GM21526 (cell line): ENCODE measurements around the gene TP73.
A peak's percentile ranks its signal among the peaks of the same experiment; 100 is the strongest.
"Not testable (repeated sequence)": the region's sequence is repeated elsewhere in the genome, so short reads cannot be mapped to it uniquely, and the experiment has no call there.

Source experiments
- ATAC-seq: cut with Tn5 transposase; IDR thresholded peaks from one replicate; pipeline ENCODE4 v1.9.1; 2021; ENCODE audit warnings: moderate library complexity; ENCODE audit not compliant: unreplicated experiment, low FRiP score

Gene TP73

DNA sequence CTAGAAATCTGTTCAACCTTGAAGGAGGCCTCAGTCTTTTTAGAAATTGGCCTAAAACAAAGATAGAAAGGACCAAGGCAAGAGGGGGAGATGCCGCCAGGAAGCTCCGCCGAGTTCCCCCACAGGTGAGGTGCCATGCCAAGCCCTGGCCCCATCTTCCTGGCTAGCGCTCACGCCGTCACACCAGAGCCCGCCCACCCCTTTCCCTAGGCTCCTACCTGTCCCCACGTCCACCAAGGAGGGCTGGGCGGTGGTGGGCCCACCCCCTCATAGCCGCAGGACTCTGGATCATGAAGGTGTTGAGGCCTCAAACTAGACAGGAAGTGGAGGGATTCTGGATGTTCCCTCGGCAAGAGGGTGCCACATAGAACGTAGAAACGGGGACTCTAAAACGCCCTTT, 84.4 kb downstream of the TP73 start:
- no peak for ATAC-seq

DNA sequence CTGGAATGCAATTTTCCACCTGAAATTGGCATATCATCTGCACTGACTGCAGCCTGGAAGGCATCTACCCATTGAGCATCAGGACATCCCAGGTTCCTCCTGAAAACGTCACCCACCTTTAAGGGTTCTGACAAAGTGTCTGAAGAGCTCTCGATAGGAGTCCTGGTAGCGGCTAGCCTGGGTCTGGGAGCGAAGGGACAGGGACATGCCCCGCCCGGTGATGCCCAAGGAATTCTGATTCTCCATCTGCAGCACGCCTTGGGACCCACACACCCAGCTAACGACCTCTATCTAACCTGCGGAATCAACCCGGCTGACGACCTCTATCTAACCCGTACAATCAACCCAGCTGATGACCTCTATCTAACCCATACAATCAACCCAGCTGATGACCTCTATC, 86.6 kb downstream of the TP73 start:
- ATAC-seq, result no peak

DNA sequence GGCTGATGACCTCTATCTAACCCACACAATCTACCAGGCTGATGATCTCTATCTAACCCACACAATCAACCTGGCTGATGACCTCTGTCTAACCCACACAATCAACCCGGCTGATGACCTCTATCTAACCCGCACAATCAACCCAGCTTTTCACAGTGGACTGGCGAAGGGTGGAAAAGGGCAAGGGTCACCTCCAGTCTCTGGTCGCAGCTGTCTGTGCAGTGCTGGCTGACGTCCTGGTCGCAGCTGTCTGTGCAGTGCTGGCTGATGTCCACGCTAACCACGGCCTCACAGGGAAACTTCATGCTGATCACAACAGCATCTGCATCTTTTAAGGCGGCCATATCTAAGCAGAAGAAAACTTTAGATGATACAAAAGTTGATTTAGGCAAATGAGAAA, 87.7 kb downstream of the TP73 start:
- no peak for ATAC-seq

DNA sequence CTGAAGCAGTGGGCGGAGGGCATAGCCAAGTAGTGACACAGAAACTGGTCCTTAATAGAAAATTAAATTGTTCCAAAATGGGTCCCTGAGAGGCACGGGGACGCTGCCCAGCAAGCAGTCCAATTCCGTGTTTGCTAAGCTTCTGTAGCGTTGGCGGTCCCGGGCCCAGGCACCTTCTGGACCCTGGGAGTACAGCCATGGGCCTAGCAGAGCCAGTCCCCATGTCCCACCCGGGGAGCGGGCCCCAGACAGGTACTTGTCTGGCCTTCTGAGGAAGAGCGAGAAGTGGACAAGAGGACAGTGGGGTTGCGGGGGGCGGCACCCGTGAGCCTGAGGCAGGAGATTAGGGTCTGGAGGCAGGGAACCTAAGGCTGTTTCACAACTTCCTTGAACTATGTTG, 88.4 kb downstream of the TP73 start:
- no peak for ATAC-seq

DNA sequence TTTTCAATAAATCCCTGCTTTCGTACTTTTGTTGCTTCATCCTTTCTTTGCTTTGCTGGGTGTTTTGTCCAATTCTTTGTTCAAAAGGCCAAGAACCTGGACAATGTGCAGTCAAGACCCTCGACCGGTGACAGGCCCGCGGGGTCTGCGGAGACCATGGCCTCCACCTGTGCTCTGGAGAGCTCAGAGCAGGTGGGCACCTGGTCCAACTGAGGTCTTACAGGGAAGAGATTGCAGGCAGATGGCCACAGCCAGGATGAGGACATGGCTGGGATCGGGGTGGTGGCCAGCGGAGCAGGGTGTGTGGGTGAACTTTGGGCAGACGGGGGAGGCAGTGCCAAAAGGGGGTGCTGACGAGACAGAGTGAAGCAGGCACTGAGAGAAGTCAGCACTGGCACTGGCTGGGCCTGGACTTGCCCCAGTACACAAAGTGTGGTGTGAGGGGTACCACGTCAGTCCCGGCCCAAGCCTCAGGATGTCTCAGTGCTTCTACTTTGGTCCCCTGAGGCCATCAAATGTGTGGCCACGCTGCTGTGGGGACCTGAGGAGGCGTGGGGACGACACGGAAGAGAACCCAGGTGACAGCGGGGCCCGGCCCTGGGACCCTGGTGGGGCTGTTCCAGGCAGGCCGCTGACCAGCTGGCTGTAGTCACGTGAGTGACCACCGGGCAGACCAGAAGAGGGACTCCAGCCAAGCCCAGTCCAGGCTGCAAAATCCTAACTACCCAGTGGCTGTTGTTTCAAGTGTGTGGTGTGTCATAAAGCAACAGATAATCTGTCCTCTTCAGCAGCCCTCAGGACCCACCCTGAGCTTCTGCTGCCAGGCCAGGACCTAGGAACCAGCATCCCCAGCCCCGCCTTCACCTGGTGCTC, 89.5 kb downstream of the TP73 start:
- ATAC-seq, result no peak

DNA sequence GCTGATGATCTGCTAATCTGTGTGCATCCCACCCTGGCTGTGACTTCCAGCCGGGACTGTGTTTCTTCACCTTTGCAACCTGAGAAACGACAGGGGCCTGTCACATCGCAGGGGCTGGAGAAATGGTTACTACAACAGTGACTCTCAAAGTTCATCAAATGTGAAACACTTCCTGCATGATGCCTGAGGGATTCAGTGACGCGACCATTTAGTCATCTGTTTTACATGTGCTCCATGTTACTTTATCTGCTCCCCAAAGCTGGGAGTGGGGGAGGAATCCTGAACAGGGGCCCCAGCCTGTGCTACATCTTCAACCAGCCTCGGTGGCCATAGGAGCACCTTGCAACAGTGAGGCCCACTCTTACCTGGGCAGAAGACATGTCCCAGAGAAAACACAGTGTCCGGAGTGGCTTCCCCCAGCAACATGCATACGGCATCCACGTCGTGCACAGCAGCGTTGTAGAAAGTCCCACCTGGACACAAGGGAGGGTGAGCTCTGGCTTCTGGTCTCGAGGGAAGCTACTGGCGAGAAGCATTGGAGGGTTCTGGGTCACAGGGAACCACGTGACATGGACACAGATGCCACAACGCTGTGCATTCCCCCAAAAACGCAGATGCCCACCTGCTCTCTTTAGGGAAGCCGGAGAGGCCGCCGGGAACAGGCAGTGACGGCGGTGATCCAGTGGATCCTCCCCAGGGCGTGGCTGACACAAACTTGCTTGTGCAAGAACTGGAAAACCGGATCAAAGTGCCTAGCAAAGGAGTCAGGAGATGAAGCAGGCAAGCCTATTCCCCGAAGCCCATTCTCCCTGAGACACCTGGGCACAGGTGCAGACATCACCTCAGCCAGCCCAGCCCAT, 90.4 kb downstream of the TP73 start:
- ATAC-seq, result no peak

DNA sequence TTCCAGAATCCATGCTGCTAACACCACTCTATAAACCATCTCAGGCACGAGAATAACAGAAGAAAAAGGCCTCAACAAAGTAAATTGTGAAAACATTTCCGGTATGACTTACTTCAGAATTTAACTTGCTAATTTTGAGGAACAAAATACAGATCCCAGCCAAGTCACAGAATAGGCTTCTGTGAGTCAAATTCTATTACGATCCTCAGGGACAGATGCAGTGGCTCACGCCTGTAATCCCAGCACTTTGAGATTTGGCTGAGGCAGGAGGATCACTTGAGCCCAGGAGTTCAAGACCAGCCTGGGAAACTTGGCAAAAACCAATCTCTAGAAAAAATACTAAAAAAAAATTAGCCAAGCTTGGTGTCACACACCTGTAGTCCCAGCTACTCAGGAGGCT, 91.1 kb downstream of the TP73 start:
- ATAC-seq, result no peak

DNA sequence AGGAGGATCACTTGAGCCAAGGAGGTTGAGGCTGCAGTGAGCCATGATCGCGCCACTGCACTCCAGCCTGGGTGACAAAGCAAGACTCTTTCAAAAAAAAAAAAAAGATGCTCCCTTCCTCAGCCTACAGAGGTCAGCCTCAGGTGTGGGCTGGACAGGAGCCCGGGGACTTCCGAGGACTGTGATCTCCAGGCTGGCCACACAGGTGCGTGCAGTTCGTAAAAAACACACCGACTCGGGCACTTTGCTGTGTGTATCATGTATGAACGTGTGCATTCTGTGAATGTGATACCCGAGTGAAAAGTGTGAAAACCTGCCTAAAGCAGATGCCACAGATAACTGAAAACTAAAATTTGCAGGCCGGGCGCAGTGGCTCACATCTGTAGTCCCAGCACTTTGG, 91.5 kb downstream of the TP73 start:
- no peak for ATAC-seq

DNA sequence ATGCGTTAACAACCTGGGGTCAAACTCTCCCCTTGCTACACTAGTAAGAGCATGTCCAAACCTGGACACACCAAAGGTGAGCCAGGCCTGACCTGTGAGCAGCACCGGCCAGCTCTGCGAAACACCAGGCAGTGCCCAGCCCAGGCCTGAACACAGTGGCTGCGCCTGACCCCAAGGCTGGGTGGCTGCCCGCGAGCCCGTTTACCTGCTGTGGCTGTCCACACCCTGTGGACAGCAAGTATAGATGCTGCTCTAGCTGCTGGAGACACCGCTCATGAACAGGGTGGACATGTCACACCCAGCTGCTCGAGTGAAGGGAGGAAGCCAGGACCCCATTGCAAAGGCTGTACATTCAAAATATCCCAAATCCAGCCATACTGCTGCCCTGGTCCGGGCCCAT, 92.3 kb downstream of the TP73 start:
- ATAC-seq, result no peak

DNA sequence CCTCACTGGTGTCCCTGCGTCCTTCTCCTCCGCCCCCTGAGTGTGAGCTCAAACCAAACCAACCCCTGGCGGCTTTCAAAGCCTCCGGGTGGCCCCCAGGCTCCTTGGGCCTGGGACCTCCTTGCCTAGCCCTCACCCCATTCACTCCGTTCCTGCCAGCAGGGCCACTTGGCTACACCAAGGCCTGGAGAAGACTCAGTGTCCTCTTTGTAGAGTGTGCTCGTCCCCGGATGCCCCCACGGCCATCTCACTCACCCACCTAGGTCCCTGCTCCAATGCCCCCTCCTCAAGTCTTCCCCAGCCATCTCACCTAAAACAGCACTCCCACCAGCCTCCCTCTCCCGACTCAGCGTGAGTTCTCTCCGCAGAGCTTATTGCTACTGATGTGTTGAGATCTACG, 92.8 kb downstream of the TP73 start:
- ATAC-seq, result no peak

DNA sequence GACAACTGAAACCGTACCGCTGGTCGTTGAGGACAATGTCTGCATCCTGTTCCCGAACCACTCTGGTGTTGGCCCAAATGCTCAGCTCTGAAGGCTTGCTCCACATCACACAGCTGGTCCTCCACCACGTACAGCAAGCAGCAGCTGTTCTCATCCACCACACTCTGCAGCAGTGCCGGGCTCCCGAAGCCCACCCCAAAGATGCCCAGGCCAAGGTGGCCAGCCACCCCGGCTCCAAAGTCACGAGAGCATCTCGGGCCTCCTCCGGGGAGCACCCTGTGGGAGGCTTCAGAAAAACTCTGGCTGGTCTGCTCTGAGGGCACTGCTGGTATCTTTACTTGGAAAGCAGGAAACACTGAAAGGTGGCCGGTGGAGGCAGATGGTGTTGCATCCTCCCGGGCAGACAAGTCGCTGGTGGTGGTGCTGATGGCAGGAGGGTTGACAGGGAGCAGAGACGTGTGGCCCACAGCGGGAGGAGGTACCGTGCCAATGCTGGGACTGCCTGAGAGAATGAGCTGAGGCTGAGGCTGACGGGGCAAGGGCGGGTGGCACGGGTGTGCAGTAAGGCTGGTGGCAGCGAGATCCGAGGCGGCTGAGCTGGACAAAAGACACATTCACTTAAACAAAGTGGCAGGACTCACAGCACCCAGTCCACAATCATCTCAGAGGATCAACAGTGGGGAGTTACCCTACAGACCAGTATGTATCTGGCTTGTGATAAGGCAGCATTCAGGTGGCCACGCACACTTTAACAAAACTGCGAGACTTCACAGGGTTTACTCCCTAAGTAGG, 93.5 kb downstream of the TP73 start:
- ATAC-seq, result no peak

DNA sequence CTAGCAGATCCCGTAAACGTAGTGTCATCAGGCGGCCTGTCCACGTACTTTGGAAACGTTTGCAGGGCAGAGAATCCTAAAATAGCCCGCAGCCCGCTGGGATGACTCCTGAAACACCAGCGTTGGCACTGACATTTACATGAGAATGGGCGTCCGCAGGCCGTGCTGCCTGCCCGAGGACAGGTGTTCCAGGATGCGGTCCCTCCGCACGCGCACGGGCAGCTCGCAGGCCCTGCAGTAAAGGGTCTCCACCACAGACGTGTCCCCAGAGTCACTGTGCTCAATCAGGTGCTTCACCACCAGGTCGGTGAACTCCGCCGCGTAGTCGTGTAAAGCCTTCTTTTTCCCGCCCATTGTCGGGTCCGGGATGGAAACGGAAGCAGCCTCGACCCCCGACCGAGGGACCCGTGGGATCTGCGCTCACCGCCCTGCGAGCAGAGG, 94.1 kb downstream of the TP73 start:
- no peak for ATAC-seq

DNA sequence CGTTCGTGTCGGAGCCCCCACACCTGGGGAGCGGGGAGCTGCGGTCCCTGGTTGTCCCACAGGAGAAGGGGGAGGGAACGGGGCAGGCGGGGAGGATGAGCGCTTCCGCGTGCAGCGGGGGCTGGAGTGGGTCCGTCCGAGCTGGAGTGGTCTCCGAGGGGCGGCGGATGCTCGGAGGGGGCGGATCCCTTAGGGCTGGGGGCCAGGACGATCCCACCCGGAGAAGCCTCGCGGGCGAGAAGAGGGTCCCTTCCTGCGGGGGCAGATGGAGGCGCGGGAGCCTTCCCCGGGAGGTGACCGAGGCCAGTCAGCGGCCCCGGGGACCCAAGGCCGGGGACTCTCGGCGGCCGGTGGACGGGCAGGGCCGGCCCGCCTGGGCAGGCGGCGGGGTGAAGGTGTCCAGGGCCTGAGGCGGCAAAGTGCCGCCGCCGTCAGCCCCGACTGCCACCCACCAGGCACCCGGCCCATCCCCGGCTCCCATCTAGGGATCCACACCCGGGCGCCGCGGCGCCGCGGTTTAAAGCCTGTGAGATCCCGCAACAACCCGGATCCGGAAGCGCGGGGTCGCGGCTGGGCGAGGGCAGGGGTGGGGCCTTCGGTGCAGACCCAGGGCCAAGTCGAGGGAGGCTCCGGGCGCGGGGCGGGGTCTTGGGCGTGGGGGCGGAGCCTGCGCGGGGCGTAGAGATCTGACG, 94.7 kb downstream of the TP73 start:
- peak; percentile 93 for ATAC-seq

DNA sequence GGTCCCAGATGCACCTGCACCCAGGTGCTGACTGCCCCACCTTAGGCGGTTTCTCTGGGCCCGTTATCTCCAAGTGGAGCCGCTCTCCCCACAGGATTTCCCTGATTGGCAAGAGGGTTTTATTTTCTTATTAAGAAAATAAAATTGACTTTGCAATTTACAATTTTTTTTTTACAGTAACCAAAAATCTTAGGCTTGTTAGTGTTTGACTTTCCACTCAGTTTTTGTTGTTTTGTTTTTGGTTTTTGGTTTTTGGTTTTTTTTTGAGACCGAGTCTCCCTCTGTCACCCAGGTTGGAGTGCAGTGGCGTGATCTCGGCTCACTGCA, 95.2 kb downstream of the TP73 start:
- ATAC-seq, result no peak

DNA sequence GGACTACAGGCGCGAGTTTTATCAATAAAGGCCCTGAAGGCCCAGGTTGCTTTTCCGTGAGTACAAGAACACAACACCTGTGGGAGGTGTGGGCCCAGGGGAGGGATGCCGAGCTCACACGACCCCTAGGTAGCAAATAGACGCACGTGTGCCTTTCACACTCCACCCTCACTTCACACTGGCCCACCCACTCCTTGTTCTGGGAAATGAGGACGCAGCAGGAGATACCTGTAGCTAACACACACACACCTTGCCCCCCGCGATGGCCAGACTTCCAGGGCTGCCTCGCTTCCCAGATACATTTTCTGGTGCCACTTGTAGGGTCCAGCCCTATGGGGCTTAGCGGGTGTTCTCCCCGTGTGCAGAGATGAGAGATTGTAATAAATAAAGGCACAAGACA, 95.6 kb downstream of the TP73 start:
- ATAC-seq, result no peak

DNA sequence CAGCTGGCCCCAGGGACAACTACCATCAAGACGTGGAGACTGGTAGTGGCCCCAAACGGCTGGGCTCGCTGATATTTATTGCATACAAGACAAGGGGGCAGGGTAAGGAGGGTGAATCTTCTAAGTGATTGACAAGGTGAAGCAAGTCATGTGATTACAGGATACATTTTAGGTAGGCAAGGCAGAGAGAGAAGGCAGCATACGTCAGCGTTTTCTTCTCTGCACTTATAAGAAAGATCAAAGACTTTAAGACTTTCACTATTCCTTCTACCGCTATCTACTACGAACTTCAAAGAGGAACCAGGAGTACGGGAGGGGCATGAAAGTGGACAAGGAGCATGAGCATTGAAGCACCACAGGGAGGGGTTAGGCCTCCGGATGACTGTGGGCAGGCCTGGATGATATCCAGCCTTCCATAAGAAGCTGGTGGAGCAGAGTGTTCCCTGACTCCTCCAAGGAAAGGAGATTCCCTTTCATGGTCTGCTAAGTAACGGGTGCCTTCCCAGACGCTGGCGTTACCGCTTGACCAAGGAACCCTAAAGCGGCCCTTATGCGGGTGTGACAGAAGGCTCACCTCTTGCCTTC, 96.1 kb downstream of the TP73 start:
- not testable (repeated sequence) for ATAC-seq

DNA sequence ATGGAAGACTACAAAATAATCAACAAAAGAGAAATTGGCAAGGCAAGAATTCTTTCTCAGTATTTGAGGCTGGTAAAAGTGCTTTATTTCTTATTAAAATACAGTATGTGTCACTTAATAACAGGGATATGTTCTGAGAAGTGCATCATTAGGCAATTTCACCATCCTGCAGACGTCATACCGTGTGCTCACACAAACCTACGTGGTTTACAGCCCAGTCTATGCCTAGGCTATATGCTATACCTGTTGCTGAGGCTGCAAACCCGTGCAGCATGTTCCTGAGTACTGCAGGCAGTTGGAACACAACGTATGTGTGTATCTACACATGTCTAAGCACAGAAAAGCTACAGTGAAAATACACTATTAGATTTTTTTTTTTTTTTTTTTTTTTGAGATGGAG, 97.2 kb downstream of the TP73 start:
- ATAC-seq, result no peak

DNA sequence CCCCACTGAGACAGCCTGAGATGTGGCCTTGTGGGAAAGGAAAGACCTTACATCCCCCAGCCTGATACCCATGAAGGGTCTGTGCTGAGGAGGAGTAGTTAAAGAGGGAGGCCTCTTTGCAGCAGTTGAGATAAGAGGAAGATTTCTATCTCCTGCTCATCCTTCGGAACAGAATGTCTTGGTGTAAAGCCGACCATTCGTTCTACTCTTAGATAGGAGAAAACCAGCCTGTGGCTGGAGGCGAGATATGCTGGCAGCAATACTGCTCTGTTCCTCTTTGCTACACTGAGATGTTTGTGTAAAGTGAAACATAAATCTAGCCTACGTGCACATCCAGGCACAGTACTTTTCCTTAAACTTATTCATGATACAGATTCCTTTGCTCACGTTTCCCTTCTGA, 98.4 kb downstream of the TP73 start:
- no peak for ATAC-seq

DNA sequence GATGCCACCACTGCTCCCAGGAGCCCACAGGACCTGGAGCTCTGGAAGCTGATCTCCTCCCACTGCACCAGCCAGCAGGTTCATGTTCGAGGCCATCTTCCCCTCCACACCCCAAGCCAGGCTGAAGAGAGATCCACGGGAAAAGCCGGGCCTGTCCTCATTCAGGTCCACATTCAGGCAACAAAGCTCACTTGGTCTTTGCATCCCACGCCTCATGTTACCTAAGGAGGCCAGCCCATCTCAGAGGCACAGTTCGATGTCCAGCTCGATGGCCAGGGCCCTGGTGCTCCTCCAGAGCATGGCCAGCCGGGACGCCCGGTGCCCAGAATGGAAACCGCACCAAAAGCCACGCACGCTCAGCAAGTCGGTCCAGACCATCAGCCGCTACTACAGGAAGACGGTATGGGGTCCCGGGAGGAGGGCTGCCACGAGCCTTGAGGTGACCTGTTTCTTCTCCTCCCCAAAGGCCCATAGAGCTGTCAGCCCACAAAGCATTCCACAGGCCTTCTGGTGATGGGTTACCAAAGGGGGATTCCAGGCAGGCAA, 100.2 kb downstream of the TP73 start, which contains the start of gene CCDC27:
Gene CCDC27, plus strand, starts transcription at position 51 of the 546 bp plus-strand sequence. Its CDS starts 32 bp downstream, at position 83.
- no peak for ATAC-seq
